ENCODE results near the gene MYLK3. TPM values are rescaled to one million over a fixed set of nuclear protein-coding genes. Genes with fewer than 3 reads are reported as not detected.
"Not testable (repeated sequence)": the region's sequence is repeated elsewhere in the genome, so short reads cannot be mapped to it uniquely, and the experiment has no call there.

MYLK3 gene
- total RNA-seq, 1 donor from 2014 or later: under 0.01 TPM

- DNase-seq (ENCODE audit: low read depth in 2 of 2): peak in 1 of 2 donors; percentile 55
Observed at GRCh38 chr16:46690281-46691178, 57.6 kb downstream of the MYLK3 start.

- peak; percentile 90 to 96 for DNase-seq (ENCODE audit: low read depth in 2 of 2)
Observed at GRCh38 chr16:46689365-46690280, 58.5 kb downstream of the MYLK3 start, which contains the start of gene ORC6. Gene ORC6, plus strand, starts transcription at chr16:46689659. Its CDS starts 47 bp downstream, at chr16:46689706.

DNA sequence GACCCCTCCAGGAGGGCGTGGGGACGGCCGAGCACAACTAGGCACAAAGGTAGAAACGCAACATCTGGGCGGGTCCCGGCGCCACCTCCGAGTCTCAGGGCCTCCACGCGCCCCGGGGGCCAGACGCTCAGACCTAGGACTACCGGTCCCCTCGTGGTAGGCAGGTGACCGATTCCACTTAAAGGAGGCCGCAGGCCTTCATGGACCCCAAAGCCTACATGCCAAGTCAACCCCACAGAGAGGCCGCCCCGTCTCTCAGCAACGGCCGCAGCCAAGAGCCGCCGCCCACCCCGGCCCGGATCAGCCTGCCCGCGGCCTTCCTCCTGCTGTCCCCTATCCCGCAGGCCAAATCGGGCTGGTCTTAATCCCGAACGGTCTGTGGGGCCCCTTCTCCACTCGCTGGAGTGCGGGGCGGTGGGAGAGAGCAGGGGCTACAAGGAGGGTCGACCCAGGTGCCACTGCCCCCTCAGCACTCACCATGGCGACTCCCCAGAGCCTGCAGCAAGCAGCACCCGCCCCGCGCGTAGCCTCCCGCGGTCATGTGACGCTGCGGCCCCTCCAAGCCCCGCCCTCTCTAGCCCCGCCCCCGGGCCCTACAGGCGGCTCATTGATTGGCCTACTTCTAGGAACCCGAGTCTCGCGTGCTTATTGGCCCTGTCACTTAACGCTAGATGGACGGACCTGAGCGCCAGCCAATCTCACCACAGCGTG is 59.3 kb downstream of the MYLK3 start, which contains the start of gene VPS35:
Gene VPS35 (minus strand): TSS at position 525 of the 711 bp plus-strand sequence. CDS start 45 bp downstream, at position 480.
- DNase-seq (ENCODE audit: low read depth in 2 of 2): peak; percentile 96 to 99

DNA sequence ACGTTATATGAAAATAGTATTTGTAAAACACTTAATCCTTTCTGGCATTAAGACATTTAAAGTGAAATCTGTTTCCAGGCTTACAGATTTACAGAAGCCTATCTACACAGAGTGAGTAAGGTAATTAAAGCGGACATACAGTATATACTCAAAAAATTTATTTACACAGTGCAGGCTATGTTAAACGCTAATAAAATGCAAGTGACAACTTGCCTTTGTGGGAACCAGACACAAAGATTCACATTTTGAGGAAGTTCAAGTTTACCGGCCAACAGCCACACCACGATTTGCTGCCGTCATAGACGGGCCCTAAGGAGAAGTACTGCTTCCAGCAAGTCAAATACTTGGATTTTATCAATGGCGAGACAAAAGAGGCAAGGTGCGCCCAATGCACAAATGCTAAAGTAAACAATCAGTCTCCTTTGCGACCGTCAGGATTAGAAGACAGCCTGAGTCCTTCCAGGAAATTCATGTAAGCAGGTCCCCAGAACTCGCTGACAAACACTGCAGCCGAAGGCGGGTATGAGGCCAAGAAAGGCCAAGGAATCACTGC is 60.0 kb downstream of the MYLK3 start:
- peak in 1 of 2 donors; percentile 26 for DNase-seq (ENCODE audit: low read depth in 2 of 2)

- no peak for DNase-seq (ENCODE audit: low read depth in 2 of 2)
Observed at GRCh38 chr16:46687486-46687885, 60.7 kb downstream of the MYLK3 start.

DNA sequence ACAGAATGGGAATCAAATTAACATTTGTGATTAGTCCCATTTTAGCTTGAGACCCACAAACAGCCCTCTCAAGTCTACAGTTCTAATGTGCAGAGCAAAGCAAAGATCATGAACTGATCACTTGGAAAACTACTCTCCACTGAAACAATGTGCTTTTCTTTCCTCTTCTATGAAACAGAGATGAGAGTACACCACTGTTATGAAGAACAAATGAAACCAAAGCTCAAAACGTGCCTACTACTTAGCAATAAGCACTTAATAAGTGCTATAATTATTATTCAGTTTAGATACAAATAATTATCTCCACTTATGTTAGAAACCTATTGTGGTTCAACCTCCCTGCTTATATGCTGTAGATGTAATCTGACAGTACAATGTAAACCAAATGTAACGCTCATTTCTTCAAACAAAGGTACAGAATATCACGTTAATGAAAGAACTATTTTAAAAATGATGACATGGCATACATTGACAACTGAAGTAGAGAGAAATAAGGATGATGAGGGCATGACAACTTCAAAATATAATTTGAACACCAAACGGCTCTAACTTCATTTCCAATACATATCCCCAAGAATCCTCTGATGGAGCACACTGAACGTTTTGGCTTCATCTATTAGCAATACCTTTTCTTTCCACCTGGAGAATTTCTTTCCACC is 61.2 kb downstream of the MYLK3 start:
- no peak for DNase-seq (ENCODE audit: low read depth in 2 of 2)

DNA sequence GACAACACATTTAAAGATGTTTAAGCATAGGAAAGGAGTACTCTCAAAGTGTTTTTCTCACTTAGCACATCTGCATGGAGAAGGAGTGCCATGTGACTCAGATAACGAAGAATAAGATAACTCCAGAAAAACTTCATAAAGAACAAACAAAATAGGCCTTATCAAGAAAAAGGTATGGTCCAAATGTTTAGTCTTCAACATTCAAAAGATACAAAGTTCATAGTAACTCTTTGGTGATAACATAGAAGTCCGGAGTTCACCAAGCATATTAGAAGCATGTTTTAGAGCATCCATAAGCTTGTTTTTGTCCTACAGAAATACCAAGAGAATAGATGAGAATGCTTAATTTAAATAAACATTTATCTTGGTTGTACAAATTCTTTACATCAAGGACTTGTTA is 66.3 kb downstream of the MYLK3 start:
- not testable (repeated sequence) for DNase-seq (ENCODE audit: low read depth in 2 of 2)

DNA sequence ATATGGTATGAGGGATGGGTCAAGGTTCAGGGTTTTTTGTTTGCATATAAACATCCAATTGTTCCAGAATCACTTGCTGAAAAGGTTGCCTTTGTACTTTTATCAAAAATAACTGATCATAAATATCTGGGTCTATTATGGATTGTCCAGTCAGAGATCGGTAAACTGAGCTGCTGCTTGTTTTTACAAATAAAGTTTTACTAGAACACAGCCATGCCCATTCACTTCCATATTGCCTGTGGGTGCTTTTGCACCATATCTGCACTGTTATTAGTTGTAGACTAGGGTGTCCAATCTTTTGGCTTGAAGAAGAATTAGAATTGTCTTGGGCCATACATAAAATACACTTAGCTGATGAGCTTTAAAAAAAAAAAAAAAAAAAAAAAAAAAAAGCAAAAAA is 70.2 kb downstream of the MYLK3 start:
- not testable (repeated sequence) for DNase-seq (ENCODE audit: low read depth in 2 of 2)

GRCh38 chr16:46673320-46674013 is 74.7 kb downstream of the MYLK3 start:
- peak; percentile 54 to 76 for DNase-seq (ENCODE audit: low read depth in 2 of 2)

GRCh38 chr16:46662123-46662522 is 86.0 kb downstream of the MYLK3 start:
- no peak for DNase-seq (ENCODE audit: low read depth in 2 of 2)

- no peak for DNase-seq (ENCODE audit: low read depth in 2 of 2)
Observed at GRCh38 chr16:46658925-46659324, 89.2 kb downstream of the MYLK3 start.

Other genes with a start within 250 kb of the MYLK3 start
- gene SHCBP1, start 127.0 kb downstream of the MYLK3 start, total RNA-seq: 8.0 and 16.8 TPM in 2 replicates
- gene VPS35, start 59.2 kb downstream of the MYLK3 start, total RNA-seq: 73.9 and 80.7 TPM in 2 replicates
- 5.8 and 9.1 TPM in 2 replicates for gene ORC6, start 58.7 kb downstream of the MYLK3 start, total RNA-seq
- 5.8 and 6.6 TPM in 2 replicates for gene C16orf87, start 82.8 kb upstream of the MYLK3 start, total RNA-seq
- 5.1 and 5.3 TPM in 2 replicates for gene GPT2, start 136.0 kb upstream of the MYLK3 start, total RNA-seq
- 57.0 and 62.6 TPM in 2 replicates for gene DNAJA2, start 225.3 kb upstream of the MYLK3 start, total RNA-seq

Data from dermis microvascular lymphatic vessel endothelial cell (primary cell).